ENCODE results near the gene METTL15.
"Not testable (repeated sequence)": the region's sequence is repeated elsewhere in the genome, so short reads cannot be mapped to it uniquely, and the experiment has no call there.

GRCh38 chr11:28332393-28332792, 224.2 kb downstream of the METTL15 start:
- not testable (repeated sequence) for TF ChIP-seq CTCF (conservative IDR thresholded peaks at IDR 0.05; ENCODE audit: low read depth, low read length); EZH2 (IDR thresholded peaks at IDR 0.05; ENCODE audit: borderline replicate concordance, low read depth, low read length, poor library complexity, severe bottlenecking)
